ENCODE results near the gene SNX9. TPM values are rescaled to one million over a fixed set of nuclear protein-coding genes. Genes with fewer than 3 reads are reported as not detected.
"Not testable (repeated sequence)": the region's sequence is repeated elsewhere in the genome, so short reads cannot be mapped to it uniquely, and the experiment has no call there.

SNX9 gene
- total RNA-seq, 1 experiment from 2014 or later: 27.4 TPM

GRCh38 chr6:157898169-157898568, 75.1 kb downstream of the SNX9 start:
- Histone ChIP-seq H3K27me3 (replicated peaks; ENCODE audit: control insufficient read depth, insufficient read depth, low read length) (no peaks in the 10 kb centered on the region), H3K9me3 (no peaks in the 10 kb centered on the region), H3K36me3 (ENCODE audit: control insufficient read depth, insufficient read depth, low read length) (peaks cover 2% of the 10 kb centered on the region; the same call in 1 of the 2 replicates), H3K4me1 (peaks cover 8% of the 10 kb centered on the region; the same call in 1 of the 2 replicates), H3K4me3 (ENCODE audit: low read depth, low read length) (no peak overlapping the region)
- Mint-ChIP-seq H3K4me1 (ENCODE audit: low read depth, unreplicated experiment) (peaks cover 15% of the 10 kb centered on the region), H3K27me3 (ENCODE audit: insufficient read depth, unreplicated experiment) (no peaks in the 10 kb centered on the region), H3K27ac (ENCODE audit: unreplicated experiment) (no peak overlapping the region), H3K9me3 (ENCODE audit: unreplicated experiment) (no peaks in the 10 kb centered on the region), H3K36me3 (ENCODE audit: insufficient read depth, unreplicated experiment) (peaks cover 29% of the 10 kb centered on the region), H3K4me3 (ENCODE audit: unreplicated experiment) (no peak overlapping the region)
- ChIA-PET CTCF (interaction anchor here (1.1 kb wide), 1 partner anchor 24 kb away, joined by 3 read pairs; no protein-coding TSS in a partner anchor), POLR2A (no interaction called here)
- BruUV-seq (replicated peaks): no TSS peak
- no peak for DNase-seq
- intact Hi-C loops (cut with micrococcal nuclease; ENCODE audit: unreplicated experiment): no loop called here
- TF ChIP-seq CTCF (IDR thresholded peaks at IDR 0.05; ENCODE audit: insufficient read depth in 1 of 2, low read depth in 1 of 2, low read length in 1 of 2, severe bottlenecking in 1 of 2, unreplicated experiment in 1 of 2): peak in 1 of 2 experiments; percentile 19

DNA sequence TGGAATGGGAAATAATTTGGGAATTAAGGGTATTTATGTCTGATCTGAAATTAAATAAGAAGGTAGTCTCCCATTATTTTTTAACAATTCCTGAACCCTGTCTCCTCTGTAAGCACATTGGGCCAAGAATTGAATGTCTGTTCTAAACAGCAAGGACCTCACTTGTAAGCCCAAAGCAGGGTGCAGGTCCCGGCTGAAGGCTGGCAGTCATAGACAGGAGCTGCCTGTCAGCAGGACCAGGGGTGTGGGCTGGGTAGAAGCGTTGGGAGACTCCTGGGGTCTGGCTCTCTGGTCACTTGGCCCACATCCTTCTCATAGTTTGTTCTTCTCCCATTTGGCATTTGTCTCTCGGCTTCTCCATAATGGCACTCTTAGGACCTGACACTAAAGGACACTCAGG, 75.6 kb downstream of the SNX9 start:
- Histone ChIP-seq H3K9me3 (no peaks in the 10 kb centered on the region), H3K4me3 (ENCODE audit: low read depth, low read length) (no peak overlapping the region), H3K27me3 (replicated peaks; ENCODE audit: control insufficient read depth, insufficient read depth, low read length) (no peaks in the 10 kb centered on the region), H3K4me1 (peaks cover 8% of the 10 kb centered on the region; the same call in 1 of the 2 replicates), H3K36me3 (ENCODE audit: control insufficient read depth, insufficient read depth, low read length) (peaks cover 2% of the 10 kb centered on the region; the same call in 1 of the 2 replicates)
- Mint-ChIP-seq H3K9me3 (ENCODE audit: unreplicated experiment) (no peaks in the 10 kb centered on the region), H3K4me3 (ENCODE audit: unreplicated experiment) (no peak overlapping the region), H3K27me3 (ENCODE audit: insufficient read depth, unreplicated experiment) (no peaks in the 10 kb centered on the region), H3K27ac (ENCODE audit: unreplicated experiment) (no peak overlapping the region), H3K4me1 (ENCODE audit: low read depth, unreplicated experiment) (peaks cover 15% of the 10 kb centered on the region), H3K36me3 (ENCODE audit: insufficient read depth, unreplicated experiment) (peaks cover 32% of the 10 kb centered on the region)
- TF ChIP-seq CTCF (IDR thresholded peaks at IDR 0.05; ENCODE audit: insufficient read depth in 1 of 2, low read depth in 1 of 2, low read length in 1 of 2, severe bottlenecking in 1 of 2, unreplicated experiment in 1 of 2): no peak
- intact Hi-C loops (cut with micrococcal nuclease; ENCODE audit: unreplicated experiment): no loop called here
- ChIA-PET POLR2A (no interaction called here), CTCF (interaction anchor here (1.1 kb wide), 1 partner anchor 25 kb away, joined by 3 read pairs; no protein-coding TSS in a partner anchor)
- DNase-seq: no peak
- no TSS peak for BruUV-seq (replicated peaks)

GRCh38 chr6:157900262-157900661, 77.2 kb downstream of the SNX9 start:
- CTCF ChIA-PET; H3K4me3 Mint-ChIP-seq (ENCODE audit: unreplicated experiment); POLR2A ChIA-PET; H3K4me1 ChIP-seq; DNase-seq; BruUV-seq (replicated peaks); H3K9me3 Mint-ChIP-seq (ENCODE audit: unreplicated experiment); H3K4me3 ChIP-seq (ENCODE audit: low read depth, low read length); H3K27me3 Mint-ChIP-seq (ENCODE audit: insufficient read depth, unreplicated experiment); H3K27me3 ChIP-seq (replicated peaks; ENCODE audit: control insufficient read depth, insufficient read depth, low read length); intact Hi-C loops (cut with micrococcal nuclease; ENCODE audit: unreplicated experiment); H3K36me3 ChIP-seq (ENCODE audit: control insufficient read depth, insufficient read depth, low read length); H3K9me3 ChIP-seq: not testable (repeated sequence)
- peaks cover 15% of the 10 kb centered on the region for H3K4me1 Mint-ChIP-seq (ENCODE audit: low read depth, unreplicated experiment)
- peaks cover 39% of the 10 kb centered on the region for H3K36me3 Mint-ChIP-seq (ENCODE audit: insufficient read depth, unreplicated experiment)
- peak overlapping the region; percentile 42 for H3K27ac Mint-ChIP-seq (ENCODE audit: unreplicated experiment)

DNA sequence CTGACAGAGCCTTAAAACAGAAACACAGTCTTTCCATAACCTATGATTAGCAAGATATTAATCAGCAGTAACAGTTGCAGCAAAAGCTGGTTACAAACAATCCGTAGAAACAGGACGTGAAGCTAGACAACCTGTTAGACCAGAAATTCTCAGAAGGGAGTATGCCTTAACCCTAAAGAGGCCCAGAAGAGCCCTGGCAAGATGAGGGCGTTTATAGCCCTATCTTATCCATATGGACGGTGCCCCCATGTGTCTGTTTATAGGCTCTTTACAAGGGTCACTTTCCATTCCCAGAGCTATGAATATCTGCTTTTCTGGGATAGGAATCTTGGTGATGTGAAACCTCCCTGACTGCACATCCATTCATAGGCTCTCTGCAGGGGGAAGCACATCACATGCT, 77.7 kb downstream of the SNX9 start:
- Mint-ChIP-seq H3K4me1 (ENCODE audit: low read depth, unreplicated experiment) (peaks cover 15% of the 10 kb centered on the region), H3K27ac (ENCODE audit: unreplicated experiment) (peak overlapping the region; percentile 42), H3K36me3 (ENCODE audit: insufficient read depth, unreplicated experiment) (peaks cover 39% of the 10 kb centered on the region)
- H3K9me3 Mint-ChIP-seq (ENCODE audit: unreplicated experiment); H3K4me1 ChIP-seq; intact Hi-C loops (cut with micrococcal nuclease; ENCODE audit: unreplicated experiment); H3K4me3 Mint-ChIP-seq (ENCODE audit: unreplicated experiment); H3K4me3 ChIP-seq (ENCODE audit: low read depth, low read length); CTCF ChIA-PET; BruUV-seq (replicated peaks); H3K27me3 Mint-ChIP-seq (ENCODE audit: insufficient read depth, unreplicated experiment); H3K27me3 ChIP-seq (replicated peaks; ENCODE audit: control insufficient read depth, insufficient read depth, low read length); H3K36me3 ChIP-seq (ENCODE audit: control insufficient read depth, insufficient read depth, low read length); H3K9me3 ChIP-seq; POLR2A ChIA-PET: not testable (repeated sequence)
- DNase-seq: peak in 1 of 2 experiments; percentile 11

Data from Caco-2 (cell line).